Activated CD4-positive, CD25-positive, alpha-beta regulatory T cell (primary cell): ENCODE data around the gene CLEC4C.
"Not testable (repeated sequence)": the region's sequence is repeated elsewhere in the genome, so short reads cannot be mapped to it uniquely, and the experiment has no call there.

ENCODE experiments used
- DNase-seq, 4 experiments: peaks; one replicate each; lab custom pipeline; 2025; lab: John Stamatoyannopoulos, UW

Gene CLEC4C

GRCh38 chr12:7747246-7747645, at the start of gene CLEC4C:
Gene CLEC4C, minus strand, starts transcription at chr12:7747375. Its CDS starts 27 bp downstream, at chr12:7747348.
- DNase-seq, result no peak

GRCh38 chr12:7793211-7793610, 46.0 kb upstream of the CLEC4C start:
- no peak for DNase-seq

- not testable (repeated sequence) for DNase-seq
These were observed 41.8 kb upstream of the CLEC4C start, which contains the start of gene NANOG for GRCh38 chr12:7788884-7789528. Gene NANOG, plus strand, starts transcription at chr12:7789402. Its CDS starts 213 bp downstream, at chr12:7789615.

GRCh38 chr12:7788294-7788660, 41.1 kb upstream of the CLEC4C start:
- no peak for DNase-seq

- no peak for DNase-seq
These were observed 40.6 kb upstream of the CLEC4C start for GRCh38 chr12:7787574-7788293.

- DNase-seq, result no peak
These were observed 37.5 kb upstream of the CLEC4C start for GRCh38 chr12:7784701-7785100.

GRCh38 chr12:7783433-7783832, 36.3 kb upstream of the CLEC4C start:
- not testable (repeated sequence) for DNase-seq

GRCh38 chr12:7782055-7782454, 34.9 kb upstream of the CLEC4C start:
- DNase-seq, result no peak

- no peak for DNase-seq
These were observed 34.1 kb upstream of the CLEC4C start for GRCh38 chr12:7781274-7781673.

- no peak for DNase-seq
These were observed 22.8 kb upstream of the CLEC4C start for GRCh38 chr12:7769999-7770398.

- no peak for DNase-seq
These were observed 11.6 kb upstream of the CLEC4C start for GRCh38 chr12:7758766-7759140.

- DNase-seq, result no peak
These were observed 9.8 kb upstream of the CLEC4C start for GRCh38 chr12:7756993-7757392.

- DNase-seq, result not testable (repeated sequence)
These were observed 8.5 kb upstream of the CLEC4C start for GRCh38 chr12:7755668-7756067.

- not testable (repeated sequence) for DNase-seq
These were observed 5.1 kb upstream of the CLEC4C start for GRCh38 chr12:7751941-7752922.

- no peak for DNase-seq
These were observed 4.2 kb upstream of the CLEC4C start for GRCh38 chr12:7751394-7751793.

GRCh38 chr12:7750350-7750749, 3.2 kb upstream of the CLEC4C start:
- no peak for DNase-seq

GRCh38 chr12:7749442-7749841, 2.3 kb upstream of the CLEC4C start:
- DNase-seq, result no peak

GRCh38 chr12:7748852-7749251, 1.7 kb upstream of the CLEC4C start:
- no peak for DNase-seq

GRCh38 chr12:7732993-7733392, 14.2 kb downstream of the CLEC4C start:
- DNase-seq, result no peak

- DNase-seq, result no peak
These were observed 15.7 kb downstream of the CLEC4C start for GRCh38 chr12:7731486-7731885.

- not testable (repeated sequence) for DNase-seq
These were observed 16.2 kb downstream of the CLEC4C start for GRCh38 chr12:7730984-7731383.

GRCh38 chr12:7729746-7730145, 17.4 kb downstream of the CLEC4C start:
- DNase-seq, result no peak
